DOHH2 (cell line): ENCODE results near the gene TEX29.

Experiments
- EZH2phosphoT487 ChIP-seq: fragments of 200-600 bp; sonication (generic); IDR thresholded peaks from 2 replicates; pipeline ENCODE4 v1.6.1; 2017; ENCODE audit warnings: borderline replicate concordance, mild to moderate bottlenecking, antibody characterized with exemption, low read length, moderate library complexity, mixed read lengths
- TF ChIP-seq, protein P1 (sequence below): fragments of 200-600 bp; sonication (generic); IDR thresholded peaks from one replicate; pipeline ENCODE4 v1.5.1; 2014; ENCODE audit warnings: antibody characterized with exemption, mild to moderate bottlenecking, low read depth, low read length; ENCODE audit not compliant: poor library complexity, severe bottlenecking

DNA sequence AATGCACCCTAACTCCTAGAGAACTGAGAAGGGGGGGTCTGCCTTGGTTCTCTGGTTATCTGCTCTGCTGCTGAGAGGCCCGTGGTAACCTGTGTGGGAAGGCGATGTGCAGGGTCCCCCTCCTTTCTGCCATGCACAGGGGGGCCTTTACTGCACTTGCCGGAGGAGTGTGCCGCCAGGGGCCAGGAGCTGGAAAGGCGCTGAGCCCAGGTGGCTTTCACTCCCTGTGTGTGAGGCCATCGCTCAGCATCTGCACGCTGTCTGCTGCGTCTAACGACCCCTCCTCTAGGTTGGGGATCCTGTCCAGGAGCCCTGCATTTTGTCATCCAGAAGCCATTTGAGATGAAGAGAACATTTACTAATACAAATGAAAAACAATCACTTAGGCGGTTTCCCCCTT lies 37.0 kb upstream of the TEX29 start:
- TF ChIP-seq, protein P1, sequence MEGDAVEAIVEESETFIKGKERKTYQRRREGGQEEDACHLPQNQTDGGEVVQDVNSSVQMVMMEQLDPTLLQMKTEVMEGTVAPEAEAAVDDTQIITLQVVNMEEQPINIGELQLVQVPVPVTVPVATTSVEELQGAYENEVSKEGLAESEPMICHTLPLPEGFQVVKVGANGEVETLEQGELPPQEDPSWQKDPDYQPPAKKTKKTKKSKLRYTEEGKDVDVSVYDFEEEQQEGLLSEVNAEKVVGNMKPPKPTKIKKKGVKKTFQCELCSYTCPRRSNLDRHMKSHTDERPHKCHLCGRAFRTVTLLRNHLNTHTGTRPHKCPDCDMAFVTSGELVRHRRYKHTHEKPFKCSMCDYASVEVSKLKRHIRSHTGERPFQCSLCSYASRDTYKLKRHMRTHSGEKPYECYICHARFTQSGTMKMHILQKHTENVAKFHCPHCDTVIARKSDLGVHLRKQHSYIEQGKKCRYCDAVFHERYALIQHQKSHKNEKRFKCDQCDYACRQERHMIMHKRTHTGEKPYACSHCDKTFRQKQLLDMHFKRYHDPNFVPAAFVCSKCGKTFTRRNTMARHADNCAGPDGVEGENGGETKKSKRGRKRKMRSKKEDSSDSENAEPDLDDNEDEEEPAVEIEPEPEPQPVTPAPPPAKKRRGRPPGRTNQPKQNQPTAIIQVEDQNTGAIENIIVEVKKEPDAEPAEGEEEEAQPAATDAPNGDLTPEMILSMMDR, result no peak
- no peak for TF ChIP-seq EZH2phosphoT487
